ENCODE results near the gene HOXC10. TPM values are rescaled to one million over a fixed set of nuclear protein-coding genes. Genes with fewer than 3 reads are reported as not detected.

The HOXC10 gene
- total and polyA plus RNA-seq, 7 experiments from 2014 or later: not detected

DNA sequence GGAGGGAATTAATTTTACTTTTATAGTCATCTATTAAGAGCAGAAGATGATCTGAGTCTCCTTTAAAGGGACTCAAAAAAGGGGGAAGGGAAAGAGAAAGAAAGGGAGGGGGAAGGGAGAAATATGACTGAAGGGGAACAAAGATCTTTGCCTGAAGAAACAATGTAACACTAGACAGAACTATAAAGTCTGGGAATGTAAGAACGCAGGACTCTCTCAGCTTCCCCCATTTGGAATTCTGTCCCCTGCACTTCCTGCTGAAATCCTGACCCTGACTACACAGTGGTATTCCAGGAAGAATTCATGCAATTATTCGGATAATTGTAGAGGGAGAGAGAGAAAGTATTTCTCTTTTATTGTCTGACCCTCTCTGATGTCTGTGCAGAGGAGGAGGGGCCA, 20.6 kb upstream of the HOXC10 start:
- H3K4me1 Mint-ChIP-seq: peaks cover 14 to 63% (median 35%) of the 10 kb centered on the region in 7 donors
- peaks cover 0 to 19% (median 0%) of the 10 kb centered on the region in 11 donors for H3K9me3 Mint-ChIP-seq
- Histone ChIP-seq H3K36me3 (ENCODE audit: control insufficient read depth in 2 of 3, insufficient read depth in 3 of 3, low read length in 3 of 3) (no peaks in the 10 kb centered on the region), H3K27ac (ENCODE audit: low read depth, low read length) (no peak overlapping the region), H3K4me3 (ENCODE audit: low read length) (no peak overlapping the region), H3K27me3 (ENCODE audit: control insufficient read depth in 2 of 2, insufficient read depth in 2 of 2, low read length in 2 of 2) (peaks cover 34 to 78% of the 10 kb centered on the region in 2 donors), H3K9me3 (ENCODE audit: control insufficient read depth in 2 of 3, low read length in 3 of 3) (no peaks in the 10 kb centered on the region), H3K4me1 (ENCODE audit: control insufficient read depth in 2 of 2, insufficient read depth in 2 of 2, low read length in 2 of 2) (peaks cover 15 to 21% of the 10 kb centered on the region in 2 donors)
- POLR2A ChIA-PET: no interaction called here
- peak overlapping the region in 2 of 9 donors; percentile 14 to 44 for H3K27ac Mint-ChIP-seq
- no peak for DNase-seq
- ATAC-seq: no peak
- CTCF ChIA-PET: interaction anchor here (0.6 kb wide), 1 partner anchor 244 kb away, joined by 3 read pairs; no protein-coding TSS in a partner anchor
- H3K27me3 Mint-ChIP-seq: peaks cover 89 to 92% (median 91%) of the 10 kb centered on the region in 5 donors
- peaks cover 0 to 9% (median 3%) of the 10 kb centered on the region in 5 donors for H3K36me3 Mint-ChIP-seq
- intact Hi-C loops (cut with micrococcal nuclease): loop anchor here (5.0 kb wide), 3 partner anchors 33 to 68 kb away; partner anchors contain the start of gene HOXC5 (in 1 of the 2)
- peak overlapping the region in 8 of 10 donors; percentile 17 to 69 (median 46) for H3K4me3 Mint-ChIP-seq

DNA sequence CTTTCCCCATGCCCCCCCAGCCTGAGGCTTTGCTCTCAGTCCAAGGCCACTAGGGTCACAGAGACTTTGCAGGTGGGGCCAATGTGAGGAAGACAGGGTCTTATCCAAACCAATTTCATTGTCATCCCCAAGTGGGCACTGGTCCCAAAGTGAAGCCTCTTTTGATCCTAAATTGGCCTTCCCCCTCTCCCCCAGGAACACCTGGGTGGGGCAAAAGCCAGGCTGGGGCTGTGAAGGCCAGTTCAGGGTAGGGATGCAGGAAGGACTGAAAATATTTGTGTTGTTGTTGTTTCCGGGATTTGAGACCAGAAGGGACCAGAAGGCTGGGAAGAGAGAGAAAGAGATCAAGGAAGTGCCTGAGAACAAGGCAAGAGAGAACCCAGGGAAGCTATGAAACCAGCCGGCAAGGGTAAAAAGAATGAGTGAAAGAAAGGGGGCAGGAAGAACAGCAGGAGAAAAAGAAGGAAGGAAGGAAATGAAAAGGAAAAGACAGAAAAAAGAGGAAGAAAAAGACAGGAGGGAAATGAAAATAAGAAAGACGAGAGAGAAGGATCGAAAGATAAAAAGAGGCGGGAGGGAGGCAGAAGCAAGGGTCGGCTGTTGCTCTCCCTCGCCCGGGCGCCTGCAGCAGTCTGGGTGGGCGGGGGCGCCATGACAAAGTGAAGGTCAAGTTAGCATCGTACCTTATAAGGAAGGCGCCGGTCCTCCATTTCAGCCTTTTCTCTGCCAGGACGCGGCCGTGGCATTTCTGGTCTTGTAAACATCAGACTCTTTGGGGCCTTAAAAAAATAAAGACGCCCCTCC, 19.5 kb upstream of the HOXC10 start:
- ChIA-PET POLR2A (interaction anchor here (1.2 kb wide), 1 partner anchor 12 kb away, joined by 3 read pairs; no protein-coding TSS in a partner anchor), CTCF (interaction anchor here (0.6 to 1.5 kb wide), 2 partner anchors 243 to 250 kb away, joined by 3 to 4 read pairs; no protein-coding TSS in a partner anchor)
- peaks cover 0 to 12% (median 0%) of the 10 kb centered on the region in 11 donors for H3K9me3 Mint-ChIP-seq
- ATAC-seq (no peak), DNase-seq (no peak)
- H3K9me3 ChIP-seq (ENCODE audit: control insufficient read depth in 2 of 3, low read length in 3 of 3): no peaks in the 10 kb centered on the region
- peaks cover 14 to 55% (median 33%) of the 10 kb centered on the region in 7 donors for H3K4me1 Mint-ChIP-seq
- peak overlapping the region in 9 of 10 donors; percentile 51 to 86 (median 62) for H3K4me3 Mint-ChIP-seq
- peak overlapping the region in 2 of 9 donors; percentile 24 to 35 for H3K27ac Mint-ChIP-seq
- H3K4me1 ChIP-seq (ENCODE audit: control insufficient read depth in 2 of 2, insufficient read depth in 2 of 2, low read length in 2 of 2): peaks cover 15 to 21% of the 10 kb centered on the region in 2 donors
- H3K36me3 Mint-ChIP-seq: peaks cover 0 to 9% (median 3%) of the 10 kb centered on the region in 5 donors
- peaks cover 87 to 91% (median 90%) of the 10 kb centered on the region in 5 donors for H3K27me3 Mint-ChIP-seq
- no peaks in the 10 kb centered on the region for H3K36me3 ChIP-seq (ENCODE audit: control insufficient read depth in 2 of 3, insufficient read depth in 3 of 3, low read length in 3 of 3)
- intact Hi-C loops (cut with micrococcal nuclease): no loop called here
- no peak overlapping the region for H3K27ac ChIP-seq (ENCODE audit: low read depth, low read length)
- H3K4me3 ChIP-seq (ENCODE audit: low read length): no peak overlapping the region
- peaks cover 27 to 77% of the 10 kb centered on the region in 2 donors for H3K27me3 ChIP-seq (ENCODE audit: control insufficient read depth in 2 of 2, insufficient read depth in 2 of 2, low read length in 2 of 2)

DNA sequence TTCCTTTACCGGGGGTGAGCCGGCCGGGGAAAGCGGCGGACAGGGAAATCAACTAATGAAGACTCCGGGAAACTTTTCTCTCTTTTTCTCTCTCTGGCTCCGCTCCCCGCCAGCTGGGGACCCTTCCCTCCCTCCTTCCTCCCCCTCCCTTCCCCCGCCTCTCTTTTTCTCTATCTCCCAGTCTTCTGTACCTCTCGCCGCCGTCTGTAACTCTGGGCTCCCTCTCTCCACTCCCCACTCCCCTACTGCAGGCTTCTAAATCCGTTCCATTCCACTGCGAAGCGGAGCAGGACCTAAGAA, 18.9 kb upstream of the HOXC10 start:
- no peak for ATAC-seq
- Mint-ChIP-seq H3K27ac (peak overlapping the region in 1 of 9 donors; percentile 35), H3K4me3 (peak overlapping the region in 9 of 10 donors; percentile 51 to 86 (median 67)), H3K4me1 (peaks cover 14 to 52% (median 33%) of the 10 kb centered on the region in 7 donors), H3K9me3 (peaks cover 0 to 12% (median 0%) of the 10 kb centered on the region in 11 donors), H3K36me3 (peaks cover 0 to 9% (median 3%) of the 10 kb centered on the region in 5 donors), H3K27me3 (peaks cover 90 to 94% (median 93%) of the 10 kb centered on the region in 5 donors)
- peaks cover 15 to 21% of the 10 kb centered on the region in 2 donors for H3K4me1 ChIP-seq (ENCODE audit: control insufficient read depth in 2 of 2, insufficient read depth in 2 of 2, low read length in 2 of 2)
- ChIA-PET POLR2A (no interaction called here), CTCF (interaction anchor here (0.9 to 1.5 kb wide), 2 partner anchors 13 to 249 kb away, joined by 4 read pairs; no protein-coding TSS in a partner anchor)
- intact Hi-C loops (cut with micrococcal nuclease): no loop called here
- H3K27me3 ChIP-seq (ENCODE audit: control insufficient read depth in 2 of 2, insufficient read depth in 2 of 2, low read length in 2 of 2): peaks cover 29 to 77% of the 10 kb centered on the region in 2 donors
- H3K36me3 ChIP-seq (ENCODE audit: control insufficient read depth in 2 of 3, insufficient read depth in 3 of 3, low read length in 3 of 3): no peaks in the 10 kb centered on the region
- DNase-seq: no peak
- H3K27ac ChIP-seq (ENCODE audit: low read depth, low read length): no peak overlapping the region
- no peak overlapping the region for H3K4me3 ChIP-seq (ENCODE audit: low read length)
- no peaks in the 10 kb centered on the region for H3K9me3 ChIP-seq (ENCODE audit: control insufficient read depth in 2 of 3, low read length in 3 of 3)

DNA sequence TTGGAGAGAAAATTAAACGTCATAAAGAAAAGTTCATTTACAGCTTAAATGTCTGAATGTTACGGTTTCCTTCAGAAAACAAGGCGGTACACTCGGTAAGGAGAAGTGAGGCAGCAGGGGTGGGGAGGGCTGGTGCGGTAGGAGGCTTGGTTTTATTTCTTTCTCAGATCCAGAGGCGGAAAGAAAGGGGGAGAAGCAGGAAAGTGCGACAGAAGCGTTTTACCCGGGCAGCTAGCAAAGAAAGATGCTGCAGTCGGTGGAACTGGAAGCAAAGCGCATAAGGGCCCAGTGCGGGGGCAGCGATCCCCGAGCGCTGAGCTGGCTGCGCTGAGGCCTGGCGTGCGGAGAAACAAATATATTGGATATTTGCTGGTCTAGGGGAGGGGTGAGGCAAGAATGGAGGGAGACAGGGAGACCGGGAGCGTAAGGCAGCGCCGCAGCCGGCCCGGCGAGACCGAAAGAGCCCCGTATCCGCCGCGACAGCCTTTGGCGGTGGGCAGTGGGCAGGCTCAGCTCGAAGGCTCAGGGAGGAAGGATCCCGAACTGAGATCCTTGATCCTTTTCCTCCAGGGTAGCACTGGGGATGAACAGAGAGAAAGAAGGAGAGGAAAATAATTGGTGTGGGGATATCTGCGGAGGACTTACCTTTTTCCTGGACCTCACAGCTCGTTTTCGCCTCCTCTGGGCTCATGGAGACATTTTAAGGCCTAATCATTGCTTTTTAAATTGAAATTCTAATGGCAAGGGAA, 18.4 kb upstream of the HOXC10 start:
- intact Hi-C loops (cut with micrococcal nuclease): no loop called here
- H3K27ac Mint-ChIP-seq: no peak overlapping the region
- Histone ChIP-seq H3K9me3 (ENCODE audit: control insufficient read depth in 2 of 3, low read length in 3 of 3) (no peaks in the 10 kb centered on the region), H3K4me3 (ENCODE audit: low read length) (no peak overlapping the region), H3K27ac (ENCODE audit: low read depth, low read length) (no peak overlapping the region), H3K4me1 (ENCODE audit: control insufficient read depth in 2 of 2, insufficient read depth in 2 of 2, low read length in 2 of 2) (peaks cover 15 to 21% of the 10 kb centered on the region in 2 donors), H3K27me3 (ENCODE audit: control insufficient read depth in 2 of 2, insufficient read depth in 2 of 2, low read length in 2 of 2) (peaks cover 34 to 78% of the 10 kb centered on the region in 2 donors), H3K36me3 (ENCODE audit: control insufficient read depth in 2 of 3, insufficient read depth in 3 of 3, low read length in 3 of 3) (no peaks in the 10 kb centered on the region)
- peaks cover 0 to 9% (median 3%) of the 10 kb centered on the region in 5 donors for H3K36me3 Mint-ChIP-seq
- H3K27me3 Mint-ChIP-seq: peaks cover 95 to 98% (median 98%) of the 10 kb centered on the region in 5 donors
- H3K4me1 Mint-ChIP-seq: peaks cover 14 to 52% (median 33%) of the 10 kb centered on the region in 7 donors
- H3K9me3 Mint-ChIP-seq: peaks cover 0 to 12% (median 0%) of the 10 kb centered on the region in 11 donors
- no peak for DNase-seq
- ChIA-PET CTCF (interaction anchor here (0.9 to 1.5 kb wide), 2 partner anchors 14 to 249 kb away, joined by 4 read pairs; no protein-coding TSS in a partner anchor), POLR2A (no interaction called here)
- H3K4me3 Mint-ChIP-seq: peak overlapping the region in 9 of 10 donors; percentile 51 to 86 (median 67)
- ATAC-seq: no peak

DNA sequence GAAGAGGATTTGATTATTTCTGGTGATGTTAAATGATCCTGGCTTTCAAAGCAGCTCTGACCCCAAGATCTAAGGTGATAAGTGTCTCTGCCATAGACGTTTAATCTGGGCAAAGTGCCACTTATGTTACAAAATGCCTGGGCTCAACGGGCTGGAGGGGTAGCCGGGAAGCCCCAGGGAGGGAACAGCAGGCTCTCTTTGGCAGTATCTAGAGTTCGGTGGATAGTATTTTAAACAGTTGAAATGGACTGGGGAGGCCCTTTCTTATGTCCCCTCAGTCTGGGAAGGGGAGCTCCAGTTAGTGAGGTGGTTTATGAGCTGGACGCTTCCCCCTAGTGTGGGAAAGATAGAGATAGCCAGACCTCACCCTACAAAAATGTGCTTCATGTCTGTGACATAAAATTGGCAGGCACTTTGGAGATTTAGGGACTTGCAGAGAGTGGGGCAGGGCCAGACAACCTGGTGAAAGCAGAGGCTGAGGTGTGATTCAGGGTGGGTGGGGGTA, 17.5 kb upstream of the HOXC10 start:
- no peak overlapping the region for H3K27ac Mint-ChIP-seq

More for the DNA sequence above, 17.5 kb upstream of the HOXC10 start:
- intact Hi-C loops (cut with micrococcal nuclease): no loop called here
- Mint-ChIP-seq H3K27me3 (peaks cover 96 to 99% (median 97%) of the 10 kb centered on the region in 5 donors), H3K4me3 (peak overlapping the region in 4 of 10 donors; percentile 0 to 75 (median 36)), H3K9me3 (peaks cover 0 to 14% (median under 1%) of the 10 kb centered on the region in 11 donors), H3K36me3 (peaks cover 0 to 13% (median 3%) of the 10 kb centered on the region in 5 donors), H3K4me1 (peaks cover 14 to 48% (median 31%) of the 10 kb centered on the region in 7 donors)
- Histone ChIP-seq H3K27ac (ENCODE audit: low read depth, low read length) (no peak overlapping the region), H3K36me3 (ENCODE audit: control insufficient read depth in 2 of 3, insufficient read depth in 3 of 3, low read length in 3 of 3) (no peaks in the 10 kb centered on the region), H3K4me1 (ENCODE audit: control insufficient read depth in 2 of 2, insufficient read depth in 2 of 2, low read length in 2 of 2) (peaks cover 15 to 21% of the 10 kb centered on the region in 2 donors), H3K9me3 (ENCODE audit: control insufficient read depth in 2 of 3, low read length in 3 of 3) (no peaks in the 10 kb centered on the region), H3K27me3 (ENCODE audit: control insufficient read depth in 2 of 2, insufficient read depth in 2 of 2, low read length in 2 of 2) (peaks cover 43 to 80% of the 10 kb centered on the region in 2 donors), H3K4me3 (ENCODE audit: low read length) (no peak overlapping the region)
- DNase-seq: no peak
- ChIA-PET CTCF (no interaction called here), POLR2A (interaction anchor here (0.8 kb wide), 1 partner anchor 24 kb away, joined by 3 read pairs; no protein-coding TSS in a partner anchor)
- no peak for ATAC-seq
